Keratinocyte (primary cell): ENCODE measurements around the gene DDX11.
"Not testable (repeated sequence)": the region's sequence is repeated elsewhere in the genome, so short reads cannot be mapped to it uniquely, and the experiment has no call there.

Experiments used
- CTCF ChIP-seq, 3 experiments: IDR thresholded peaks in 1 of 3; conservative IDR thresholded peaks in 1 of 3; optimal IDR thresholded peaks in 1 of 3; 2 replicates in 2 of 3; 3 replicates in 1 of 3; pipeline versions ENCODE3 to v1.5.1; 2011; ENCODE audit warnings: low read length in 3 of 3, mild to moderate bottlenecking in 3 of 3, moderate library complexity in 2 of 3, control low read depth in 1 of 3, inconsistent platforms in 1 of 3; ENCODE audit not compliant: insufficient read depth in 2 of 3; ENCODE audit errors: extremely low read depth in 1 of 3
- EZH2 ChIP-seq: IDR thresholded peaks from one replicate; pipeline ENCODE4 v1.6.1; 2012; ENCODE audit warnings: inconsistent platforms, mild to moderate bottlenecking, low read length, moderate library complexity

GRCh38 chr12:31104773-31105172, 31.1 kb downstream of the DDX11 start:
- TF ChIP-seq CTCF (optimal IDR thresholded peaks at IDR 0.05 in 1 of 3, IDR thresholded peaks at IDR 0.05 in 1 of 3, conservative IDR thresholded peaks at IDR 0.05 in 1 of 3; ENCODE audit: extremely low read depth in 1 of 3, insufficient read depth in 2 of 3, low read length in 3 of 3); EZH2: not testable (repeated sequence)
